ENCODE results near the gene PSMD11. TPM values are rescaled to one million over a fixed set of nuclear protein-coding genes. Genes with fewer than 3 reads are reported as not detected.
A peak's percentile ranks its signal among the peaks of the same experiment; 100 is the strongest.

Gene PSMD11
- total RNA-seq, 1 donor from 2014 or later, result 129 TPM

DNA sequence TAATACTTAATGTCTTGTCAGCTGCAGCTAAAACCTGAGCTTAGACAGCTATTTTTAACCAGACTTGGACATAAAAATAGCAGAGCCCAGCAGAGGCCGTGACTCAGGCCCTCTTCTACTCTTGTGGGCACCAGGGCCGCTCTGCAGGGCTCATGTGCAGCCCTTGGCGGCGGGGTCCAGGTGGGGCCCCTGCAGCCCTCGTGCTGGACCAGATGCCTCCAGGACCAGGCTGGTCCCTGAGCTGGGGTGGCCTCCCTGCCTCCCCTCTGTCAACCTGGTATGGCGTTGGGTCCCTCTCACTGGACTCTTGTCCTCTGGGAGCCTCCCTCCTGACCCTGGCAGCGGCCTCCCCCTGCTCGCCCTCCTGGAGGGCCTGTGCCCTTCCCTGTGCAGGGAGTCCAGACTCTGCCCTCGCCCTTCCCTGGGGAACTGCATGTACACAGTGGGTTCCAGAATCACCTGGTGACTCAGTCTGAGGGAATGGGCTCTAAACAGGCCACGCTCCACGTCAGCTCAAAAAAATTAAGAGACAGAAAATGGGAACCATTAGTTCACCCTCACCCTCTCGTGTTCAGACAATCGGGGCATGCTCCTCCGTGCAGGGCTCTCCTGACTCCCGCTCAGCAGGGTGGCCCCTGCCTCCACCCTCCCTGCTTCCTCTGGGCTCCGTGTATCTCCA, 52.2 kb downstream of the PSMD11 start:
- Mint-ChIP-seq H3K9me3 (ENCODE audit: unreplicated experiment) (no peaks in the 10 kb centered on the region), H3K27ac (ENCODE audit: unreplicated experiment) (peak overlapping the region; percentile 58), H3K27me3 (ENCODE audit: low read depth, unreplicated experiment) (no peaks in the 10 kb centered on the region), H3K4me3 (ENCODE audit: unreplicated experiment) (no peak overlapping the region), H3K4me1 (ENCODE audit: low read depth, unreplicated experiment) (peaks cover 27% of the 10 kb centered on the region), H3K36me3 (ENCODE audit: low read depth, unreplicated experiment) (peaks cover 1% of the 10 kb centered on the region)
- H3K4me3 ChIP-seq (ENCODE audit: insufficient read depth, low read depth, low read length), result no peak overlapping the region
- no peaks in the 10 kb centered on the region for H3K36me3 ChIP-seq (ENCODE audit: insufficient read depth, low read length)
- H2AFZ ChIP-seq (ENCODE audit: low read depth, low read length), result peak overlapping the region; percentile 75
- no peaks in the 10 kb centered on the region for H3K27me3 ChIP-seq (ENCODE audit: insufficient read depth, low read length)
- H3K4me2 ChIP-seq (ENCODE audit: low read length), result peak overlapping the region; percentile 70
- H3K9me3 ChIP-seq (ENCODE audit: insufficient read depth, low read depth, low read length), result no peaks in the 10 kb centered on the region
- peak overlapping the region; percentile 71 for H3K27ac ChIP-seq (ENCODE audit: low read depth, low read length)
- H4K20me1 ChIP-seq (ENCODE audit: insufficient read depth, low read length), result no peaks in the 10 kb centered on the region
- no peaks in the 10 kb centered on the region for H3K79me2 ChIP-seq (ENCODE audit: insufficient read depth, low read length)
- FAIRE-seq, result peak; percentile 84
- TF ChIP-seq, protein P1, sequence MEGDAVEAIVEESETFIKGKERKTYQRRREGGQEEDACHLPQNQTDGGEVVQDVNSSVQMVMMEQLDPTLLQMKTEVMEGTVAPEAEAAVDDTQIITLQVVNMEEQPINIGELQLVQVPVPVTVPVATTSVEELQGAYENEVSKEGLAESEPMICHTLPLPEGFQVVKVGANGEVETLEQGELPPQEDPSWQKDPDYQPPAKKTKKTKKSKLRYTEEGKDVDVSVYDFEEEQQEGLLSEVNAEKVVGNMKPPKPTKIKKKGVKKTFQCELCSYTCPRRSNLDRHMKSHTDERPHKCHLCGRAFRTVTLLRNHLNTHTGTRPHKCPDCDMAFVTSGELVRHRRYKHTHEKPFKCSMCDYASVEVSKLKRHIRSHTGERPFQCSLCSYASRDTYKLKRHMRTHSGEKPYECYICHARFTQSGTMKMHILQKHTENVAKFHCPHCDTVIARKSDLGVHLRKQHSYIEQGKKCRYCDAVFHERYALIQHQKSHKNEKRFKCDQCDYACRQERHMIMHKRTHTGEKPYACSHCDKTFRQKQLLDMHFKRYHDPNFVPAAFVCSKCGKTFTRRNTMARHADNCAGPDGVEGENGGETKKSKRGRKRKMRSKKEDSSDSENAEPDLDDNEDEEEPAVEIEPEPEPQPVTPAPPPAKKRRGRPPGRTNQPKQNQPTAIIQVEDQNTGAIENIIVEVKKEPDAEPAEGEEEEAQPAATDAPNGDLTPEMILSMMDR (IDR thresholded peaks at IDR 0.05; ENCODE audit: insufficient read depth, low read depth, low read length), result no peak
- no peak for TF ChIP-seq EZH2 (IDR thresholded peaks at IDR 0.05; ENCODE audit: insufficient read depth, low read length)
- H3K9ac ChIP-seq (ENCODE audit: low read length), result peak overlapping the region; percentile 48
- peaks cover 31% of the 10 kb centered on the region for H3K4me1 ChIP-seq (ENCODE audit: insufficient read depth, low read length)
- DNase-seq (ENCODE audit: low read depth), result peak; percentile 78

GRCh38 chr17:32497431-32498205, 53.3 kb downstream of the PSMD11 start:
- H3K36me3 ChIP-seq (ENCODE audit: insufficient read depth, low read length), result no peaks in the 10 kb centered on the region
- H3K27me3 Mint-ChIP-seq (ENCODE audit: low read depth, unreplicated experiment), result no peaks in the 10 kb centered on the region
- DNase-seq (ENCODE audit: low read depth) (peak; percentile 11), FAIRE-seq (no peak)
- peak overlapping the region; percentile 41 for H3K27ac Mint-ChIP-seq (ENCODE audit: unreplicated experiment)
- no peaks in the 10 kb centered on the region for H3K9me3 Mint-ChIP-seq (ENCODE audit: unreplicated experiment)
- no peaks in the 10 kb centered on the region for H3K79me2 ChIP-seq (ENCODE audit: insufficient read depth, low read length)
- H3K36me3 Mint-ChIP-seq (ENCODE audit: low read depth, unreplicated experiment), result peaks cover 1% of the 10 kb centered on the region
- H3K4me2 ChIP-seq (ENCODE audit: low read length), result peak overlapping the region; percentile 70
- H3K4me3 Mint-ChIP-seq (ENCODE audit: unreplicated experiment), result no peak overlapping the region
- H3K4me3 ChIP-seq (ENCODE audit: insufficient read depth, low read depth, low read length), result no peak overlapping the region
- peaks cover 26% of the 10 kb centered on the region for H3K4me1 ChIP-seq (ENCODE audit: insufficient read depth, low read length)
- peaks cover 21% of the 10 kb centered on the region for H3K4me1 Mint-ChIP-seq (ENCODE audit: low read depth, unreplicated experiment)
- no peak overlapping the region for H3K9ac ChIP-seq (ENCODE audit: low read length)
- H3K27ac ChIP-seq (ENCODE audit: low read depth, low read length), result peak overlapping the region; percentile 71
- H4K20me1 ChIP-seq (ENCODE audit: insufficient read depth, low read length), result no peaks in the 10 kb centered on the region
- H2AFZ ChIP-seq (ENCODE audit: low read depth, low read length), result no peak overlapping the region
- TF ChIP-seq EZH2 (IDR thresholded peaks at IDR 0.05; ENCODE audit: insufficient read depth, low read length), result no peak
- TF ChIP-seq, protein P1 (IDR thresholded peaks at IDR 0.05; ENCODE audit: insufficient read depth, low read depth, low read length), result no peak
- H3K9me3 ChIP-seq (ENCODE audit: insufficient read depth, low read depth, low read length), result no peaks in the 10 kb centered on the region
- no peaks in the 10 kb centered on the region for H3K27me3 ChIP-seq (ENCODE audit: insufficient read depth, low read length)
